Panc1 (cell line): ENCODE measurements around the gene TECPR1. TPM values are rescaled to one million over a fixed set of nuclear protein-coding genes. Genes with fewer than 3 reads are reported as not detected.

Experiments
- ATAC-seq: fragments of 200-7000 bp; cut with Tn5 transposase; 2 replicates; pipeline ENCODE4 v1.9.1; 2020; ENCODE audit warnings: mild to moderate bottlenecking, moderate library complexity
- BruUV-seq: library from RNA; stranded (reverse); fragments of 400-500 nt; replicated peaks from 2 replicates; lab custom pipeline; 2021; lab: Mats Ljungman, UMichigan
- CTCF ChIA-PET: fragments of 300-600 bp; sonication (Branson Sonifier 250); formaldehyde crosslinking; loops from one replicate; lab custom pipeline; 2022; ENCODE audit warnings: antibody characterized with exemption; lab: Charles Lee
- POLR2A ChIA-PET: fragments of 300-600 bp; sonication (Branson Sonifier 250); formaldehyde crosslinking; loops from one replicate; lab custom pipeline; 2022; ENCODE audit warnings: antibody characterized with exemption; lab: Charles Lee
- DNase-seq: peaks from one replicate; pipeline ENCODE4 v3.0.0-alpha.2; 2010; ENCODE audit warnings: low read depth, low spot score
- H3K27ac ChIP-seq: 2 replicates; pipeline ENCODE4 v1.5.1; 2011; ENCODE audit warnings: mild to moderate bottlenecking, low read length, inconsistent platforms
- H3K27me3 ChIP-seq: fragments of 200-500 bp; sonication (Bioruptor generic); 2 replicates; pipeline ENCODE4 v1.6.0; 2014; ENCODE audit warnings: low read length, inconsistent platforms; ENCODE audit not compliant: control insufficient read depth, insufficient read depth
- H3K36me3 ChIP-seq: fragments of 200-500 bp; sonication (Bioruptor generic); 2 replicates; pipeline ENCODE4 v1.5.1; 2014; ENCODE audit warnings: inconsistent platforms, mild to moderate bottlenecking, low read length, moderate library complexity; ENCODE audit not compliant: control insufficient read depth, insufficient read depth
- H3K4me1 ChIP-seq: 2 replicates; pipeline ENCODE4 v1.5.1; 2011; ENCODE audit warnings: inconsistent platforms, mild to moderate bottlenecking, low read length, moderate library complexity; ENCODE audit not compliant: control insufficient read depth, insufficient read depth
- H3K4me3 ChIP-seq, 2 experiments: 2 replicates each; pipeline ENCODE4 v1.5.1; 2011 to 2012; ENCODE audit warnings: low read depth in 2 of 2, low read length in 2 of 2, mild to moderate bottlenecking in 2 of 2, inconsistent platforms in 1 of 2, moderate library complexity in 1 of 2
- H3K9me3 ChIP-seq: fragments of 200-500 bp; sonication (Bioruptor generic); 2 replicates; pipeline ENCODE4 v1.5.1; 2014; ENCODE audit warnings: low read depth, mild to moderate bottlenecking, inconsistent platforms, low read length, moderate library complexity; ENCODE audit not compliant: control insufficient read depth, insufficient read depth
- CTCF ChIP-seq: fragments of 450-650 bp; IDR thresholded peaks from 2 replicates; pipeline ENCODE4 v1.5.1; 2017; ENCODE audit warnings: mild to moderate bottlenecking
- POLR2AphosphoS5 ChIP-seq: IDR thresholded peaks from 2 replicates; pipeline ENCODE4 v1.6.1; 2012; ENCODE audit warnings: mild to moderate bottlenecking, low read depth, low read length, moderate library complexity
- REST ChIP-seq, 2 experiments: IDR thresholded peaks; 2 replicates each; pipeline ENCODE4 v1.6.1; 2011 to 2012; ENCODE audit warnings: low read depth in 2 of 2, control low read depth in 1 of 2, low read length in 1 of 2, mild to moderate bottlenecking in 1 of 2, moderate library complexity in 1 of 2; ENCODE audit not compliant: insufficient read depth in 1 of 2
- SIN3A ChIP-seq: IDR thresholded peaks from 2 replicates; pipeline ENCODE4 v1.6.1; 2012; ENCODE audit warnings: low read depth, mild to moderate bottlenecking, low read length, moderate library complexity, borderline replicate concordance; ENCODE audit not compliant: insufficient read depth
- TCF7L2 ChIP-seq: IDR thresholded peaks from 2 replicates; pipeline ENCODE4 v1.6.1; 2011; ENCODE audit warnings: mild to moderate bottlenecking, low read depth, low read length, inconsistent platforms
- in situ Hi-C: cut with HindIII; loops from 2 replicates; pipeline ENCODE4 v1.10.0; 2016; ENCODE audit warnings: low sequenced_read_pairs, low pct_unique_long_range_greater_than_20kb
- intact Hi-C: fragments of 100-400 bp; cut with micrococcal nuclease; formaldehyde crosslinking; loops from one replicate; pipeline ENCODE4 v1.10.0; 2022; ENCODE audit not compliant: unreplicated experiment
- total RNA-seq: library from RNA; stranded (reverse); gene quantifications from one replicate; pipeline ENCODE4 v1.2.1, GENCODE V29; 2021; ENCODE audit not compliant: unreplicated experiment

Gene TECPR1
- total RNA-seq, 1 experiment from 2014 or later, result 21.0 TPM

- TF ChIP-seq CTCF, result no peak
- TF ChIP-seq POLR2AphosphoS5, result no peak
- TF ChIP-seq REST (IDR thresholded peaks at IDR 0.05; ENCODE audit: insufficient read depth in 1 of 2, low read depth in 2 of 2, low read length in 1 of 2), result no peak
- TF ChIP-seq TCF7L2, result no peak
- no peak for TF ChIP-seq SIN3A
- POLR2A ChIA-PET, result no interaction called here
- H3K4me3 ChIP-seq, result peak overlapping the region; percentile 89 to 90
- in situ Hi-C loops (loop anchor here (25.0 kb wide), 1 partner anchor 105 kb away; no protein-coding TSS in a partner anchor), intact Hi-C loops (no loop called here)
- H3K9me3 ChIP-seq, result no peaks in the 10 kb centered on the region
- CTCF ChIA-PET, result no interaction called here
- DNase-seq, result no peak
- BruUV-seq, result no TSS peak
- no peaks in the 10 kb centered on the region for H3K27me3 ChIP-seq
- peaks cover 42% of the 10 kb centered on the region for H3K4me1 ChIP-seq
- H3K27ac ChIP-seq, result peak overlapping the region; percentile 98
- peaks cover 2% of the 10 kb centered on the region for H3K36me3 ChIP-seq
- no peak for ATAC-seq
These were observed 30.7 kb upstream of the TECPR1 start for GRCh38 chr7:98282703-98283102.

GRCh38 chr7:98281757-98282606 is 29.9 kb upstream of the TECPR1 start:
- DNase-seq (no peak), ATAC-seq (peak; percentile 31)
- Histone ChIP-seq H3K36me3 (peaks cover 2% of the 10 kb centered on the region), H3K9me3 (no peaks in the 10 kb centered on the region), H3K4me3 (peak overlapping the region; percentile 89 to 90), H3K27me3 (no peaks in the 10 kb centered on the region), H3K27ac (peak overlapping the region; percentile 98), H3K4me1 (peaks cover 34% of the 10 kb centered on the region)
- CTCF ChIA-PET, result interaction anchor here (0.6 kb wide), 1 partner anchor 182 kb away, joined by 3 read pairs; no protein-coding TSS in a partner anchor
- in situ Hi-C loops (loop anchor here (25.0 kb wide), 1 partner anchor 105 kb away; no protein-coding TSS in a partner anchor), intact Hi-C loops (no loop called here)
- no TSS peak for BruUV-seq
- no peak for TF ChIP-seq CTCF
- 0 out of 2 replicates have a peak, but pooled peaks have one; percentile 44 for TF ChIP-seq SIN3A
- TF ChIP-seq REST (IDR thresholded peaks at IDR 0.05; ENCODE audit: insufficient read depth in 1 of 2, low read depth in 2 of 2, low read length in 1 of 2), result no peak
- no peak for TF ChIP-seq TCF7L2
- TF ChIP-seq POLR2AphosphoS5, result 0 out of 2 replicates have a peak, but pooled peaks have one; percentile 16
- POLR2A ChIA-PET, result no interaction called here
